Brain microvascular endothelial cell (primary cell): ENCODE results near the gene HDGFL2.
A peak's percentile ranks its signal among the peaks of the same experiment; 100 is the strongest.

Experiments used
- DNase-seq: peaks from one replicate; pipeline ENCODE4 v3.0.0-alpha.2; 2020
- H3K27ac ChIP-seq: fragments of 250-450 bp; sonication (Bioruptor Pico); 2 replicates; pipeline ENCODE4 v1.5.1; 2020; ENCODE audit warnings: mild to moderate bottlenecking, moderate library complexity
- H3K27me3 ChIP-seq: fragments of 250-450 bp; sonication (Bioruptor Pico); replicated peaks from 2 replicates; pipeline ENCODE4 v1.5.1; 2020; ENCODE audit warnings: mild to moderate bottlenecking
- H3K36me3 ChIP-seq: fragments of 250-450 bp; sonication (Bioruptor Pico); replicated peaks from 2 replicates; pipeline ENCODE4 v1.5.1; 2020; ENCODE audit warnings: mild to moderate bottlenecking
- H3K4me3 ChIP-seq: 2 replicates; pipeline ENCODE4 v1.5.1; 2011; ENCODE audit warnings: low read depth, mild to moderate bottlenecking, control low read depth, low read length, moderate library complexity
- CTCF ChIP-seq: IDR thresholded peaks from 2 replicates; pipeline ENCODE4 v1.5.1; 2011; ENCODE audit warnings: low read depth, mild to moderate bottlenecking, moderate library complexity, low read length, control low read depth, inconsistent platforms; ENCODE audit errors: missing control alignments
- in situ Hi-C: cut with HindIII; loops from 2 replicates; pipeline ENCODE4 v1.10.0; 2017; ENCODE audit warnings: low sequenced_read_pairs, low pct_ligation_motif_present

The HDGFL2 gene

GRCh38 chr19:4443966-4444764 lies 27.9 kb upstream of the HDGFL2 start:
- Histone ChIP-seq H3K27ac (no peak overlapping the region), H3K27me3 (no peaks in the 10 kb centered on the region), H3K36me3 (peaks cover 47% of the 10 kb centered on the region), H3K4me3 (no peak overlapping the region)
- TF ChIP-seq CTCF, result no peak
- in situ Hi-C loops, result no loop called here
- DNase-seq, result no peak

GRCh38 chr19:4444765-4445741 lies 27.0 kb upstream of the HDGFL2 start:
- DNase-seq, result no peak
- Histone ChIP-seq H3K27me3 (no peaks in the 10 kb centered on the region), H3K27ac (no peak overlapping the region), H3K4me3 (no peak overlapping the region), H3K36me3 (peaks cover 53% of the 10 kb centered on the region)
- TF ChIP-seq CTCF, result no peak
- in situ Hi-C loops, result no loop called here

GRCh38 chr19:4445963-4446703 lies 26.0 kb upstream of the HDGFL2 start:
- Histone ChIP-seq H3K27me3 (no peaks in the 10 kb centered on the region), H3K27ac (no peak overlapping the region), H3K4me3 (no peak overlapping the region), H3K36me3 (peaks cover 60% of the 10 kb centered on the region)
- in situ Hi-C loops, result no loop called here
- no peak for TF ChIP-seq CTCF
- no peak for DNase-seq

GRCh38 chr19:4446704-4447200 lies 25.3 kb upstream of the HDGFL2 start:
- Histone ChIP-seq H3K4me3 (no peak overlapping the region), H3K27me3 (no peaks in the 10 kb centered on the region), H3K27ac (no peak overlapping the region), H3K36me3 (peaks cover 66% of the 10 kb centered on the region)
- no peak for DNase-seq
- TF ChIP-seq CTCF, result no peak
- in situ Hi-C loops, result no loop called here

- peaks cover 74% of the 10 kb centered on the region for H3K36me3 ChIP-seq
- peak; percentile 12 for TF ChIP-seq CTCF
- in situ Hi-C loops, result no loop called here
Observed at GRCh38 chr19:4447327-4448146, 24.6 kb upstream of the HDGFL2 start.

More at GRCh38 chr19:4447327-4448146, 24.6 kb upstream of the HDGFL2 start:
- Histone ChIP-seq H3K27me3 (no peaks in the 10 kb centered on the region), H3K4me3 (no peak overlapping the region), H3K27ac (no peak overlapping the region)
- DNase-seq, result no peak
